HG03066 (cell line): ENCODE measurements around the gene TBCC.
"Not testable (repeated sequence)": the region's sequence is repeated elsewhere in the genome, so short reads cannot be mapped to it uniquely, and the experiment has no call there.

Experiments
- ATAC-seq: cut with Tn5 transposase; IDR thresholded peaks from one replicate; pipeline ENCODE4 v1.9.1; 2021; ENCODE audit warnings: low read depth; ENCODE audit not compliant: unreplicated experiment

The TBCC gene

DNA sequence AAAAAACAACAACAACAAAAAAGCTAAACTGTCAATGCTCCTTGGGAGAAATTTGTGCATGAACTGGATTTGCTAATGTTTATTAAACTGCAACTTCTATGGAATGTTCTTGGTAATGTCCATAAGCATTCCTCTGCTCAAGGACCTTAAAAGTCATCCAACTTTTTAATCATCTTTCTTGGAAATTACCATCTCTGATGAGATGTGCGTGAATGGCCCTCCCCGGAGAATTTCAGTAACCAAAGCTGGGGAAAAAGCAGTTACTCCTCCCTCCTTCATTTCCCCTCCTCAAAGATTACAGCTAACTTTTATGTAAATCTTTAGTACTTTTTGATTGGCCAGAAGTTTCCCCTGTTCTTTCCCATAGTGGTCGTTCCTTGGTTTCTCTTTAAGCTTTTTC lies 5.2 kb downstream of the TBCC start:
- ATAC-seq: no peak

DNA sequence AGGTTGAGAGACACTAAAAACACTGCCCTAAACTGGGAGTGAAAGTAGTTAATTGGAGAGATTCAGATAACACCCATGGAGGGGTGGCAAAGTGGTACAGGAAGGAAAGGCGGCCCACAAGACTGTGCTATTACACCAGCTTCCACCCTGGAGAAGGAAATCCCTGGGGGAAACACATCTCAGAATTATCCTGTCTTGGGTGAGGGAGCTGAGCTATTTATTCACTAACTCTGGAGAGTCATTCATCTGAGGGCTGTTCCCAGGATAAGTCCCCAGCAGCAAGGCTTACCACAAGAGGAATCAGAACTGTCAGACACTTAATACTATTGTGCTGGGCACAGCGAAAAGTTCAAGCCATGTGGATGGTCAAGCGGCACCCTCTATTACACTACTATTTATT lies 9.9 kb downstream of the TBCC start:
- no peak for ATAC-seq

DNA sequence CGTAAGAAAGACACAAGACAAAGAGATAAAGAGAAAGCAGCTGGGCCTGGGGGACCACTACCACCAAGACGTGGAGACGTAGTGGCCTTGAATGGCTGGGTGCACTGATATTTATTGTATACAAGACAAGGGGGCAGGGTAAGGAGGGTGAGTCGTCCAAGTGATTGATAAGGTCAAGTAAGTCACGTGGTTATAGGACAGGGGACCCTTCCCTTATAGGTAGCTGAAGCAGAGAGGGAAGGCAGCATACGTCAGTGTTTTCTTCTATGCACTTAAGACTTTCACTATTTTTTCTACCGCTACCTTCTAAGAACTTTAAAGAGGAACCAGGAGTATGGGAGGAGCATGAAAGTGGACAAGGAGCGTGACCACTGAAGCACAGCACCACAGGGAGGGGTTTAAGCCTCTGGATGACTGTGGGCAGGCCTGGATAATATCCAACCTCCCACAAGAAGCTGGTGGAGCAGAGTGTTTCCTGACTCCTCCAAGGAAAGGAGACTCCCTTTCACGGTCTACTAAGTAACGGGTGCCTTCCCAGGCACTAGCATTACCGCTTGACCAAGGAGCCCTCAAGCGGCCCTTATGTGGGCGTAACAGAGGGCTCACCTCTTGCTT lies 11.9 kb downstream of the TBCC start:
- not testable (repeated sequence) for ATAC-seq

DNA sequence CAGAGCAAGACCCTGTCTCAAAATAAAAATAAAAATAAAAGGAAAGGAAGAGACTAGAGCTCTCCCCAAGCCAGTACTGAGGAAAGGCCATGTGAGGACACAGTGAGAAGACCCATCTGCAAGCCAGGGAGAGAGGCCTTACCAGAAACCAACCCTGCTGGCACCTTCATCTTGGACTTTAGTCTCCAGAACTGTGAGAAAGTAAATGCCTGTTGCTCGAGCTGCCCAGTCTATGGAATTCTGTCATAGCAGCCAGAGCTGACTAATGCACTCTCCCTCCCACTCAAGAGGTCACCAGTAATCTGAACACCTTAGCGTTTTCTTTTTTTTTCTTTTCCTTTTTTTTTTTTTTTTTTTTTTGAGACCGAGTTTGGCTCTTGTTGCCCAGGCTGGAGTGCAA lies 16.2 kb downstream of the TBCC start:
- ATAC-seq: no peak

DNA sequence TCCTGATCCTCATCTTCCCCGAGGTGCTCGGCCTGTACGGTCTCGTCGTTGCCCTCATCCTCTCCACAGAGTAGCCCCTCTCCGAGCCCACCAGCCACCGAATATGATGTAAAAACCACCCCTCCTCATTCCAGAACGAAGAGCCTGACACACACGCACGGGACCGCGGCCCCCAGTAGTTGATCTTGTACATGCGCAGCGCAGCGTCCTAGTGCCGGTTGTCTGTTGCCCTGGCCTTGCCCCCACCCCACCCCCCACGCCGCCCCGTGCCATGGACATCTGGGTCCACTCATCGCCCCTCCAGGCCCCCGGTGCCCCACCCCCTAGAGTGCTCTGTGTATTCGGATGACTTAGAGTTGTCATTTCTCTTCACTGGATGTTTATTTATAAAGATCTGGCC lies 18.3 kb downstream of the TBCC start:
- ATAC-seq: no peak

DNA sequence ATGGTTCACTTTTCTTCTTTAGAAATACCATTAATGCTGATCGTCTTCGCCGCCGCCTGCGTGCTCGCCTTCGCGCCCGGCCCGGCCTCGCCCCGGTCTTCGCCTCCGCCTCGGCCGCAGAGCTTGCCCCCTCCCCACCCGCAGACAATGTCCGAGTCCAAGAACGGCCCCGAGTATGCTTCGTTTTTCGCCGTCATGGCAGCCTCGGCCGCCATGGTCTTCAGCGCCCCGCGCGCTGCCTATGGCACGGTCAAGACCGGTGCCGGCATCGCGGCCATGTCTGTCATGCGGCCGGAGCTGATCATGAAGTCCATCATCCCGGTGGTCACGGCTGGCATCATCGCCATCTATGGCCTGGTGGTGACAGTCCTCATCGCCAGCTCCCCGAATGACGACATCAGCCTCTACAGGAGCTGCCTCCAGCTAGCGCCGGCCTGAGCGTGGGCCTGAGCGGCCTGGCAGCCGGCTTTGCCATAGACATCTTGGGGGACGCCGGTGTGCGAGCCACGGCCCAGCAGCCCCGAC lies 18.8 kb downstream of the TBCC start:
- no peak for ATAC-seq

DNA sequence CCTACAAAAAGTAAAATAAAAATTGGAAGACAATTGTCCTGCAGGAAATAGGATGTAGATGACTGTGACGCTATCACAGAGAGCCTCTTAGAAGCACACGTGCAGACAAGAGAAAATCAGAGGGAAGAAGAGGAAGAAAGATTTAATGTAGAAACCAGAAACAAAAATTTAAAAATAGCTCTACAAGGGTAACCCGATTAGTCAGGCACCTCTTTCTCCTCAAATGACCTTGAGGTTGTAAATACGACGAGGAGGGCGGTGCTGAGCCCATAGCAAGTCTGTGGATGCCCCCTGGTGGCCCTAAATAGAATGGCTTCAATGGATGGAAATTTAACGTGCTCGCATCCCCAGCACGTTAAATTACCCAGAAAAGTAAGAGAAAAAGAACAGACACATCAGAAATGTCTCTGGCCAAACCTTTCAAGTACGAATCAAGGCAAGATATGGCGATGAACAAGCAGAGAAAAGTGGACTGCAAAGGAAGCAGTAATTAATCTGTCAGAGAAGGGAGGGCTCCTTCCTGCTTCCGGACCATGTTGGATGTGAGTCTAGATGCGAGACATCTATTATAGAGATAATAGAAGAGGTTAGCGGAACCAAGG lies 19.3 kb downstream of the TBCC start:
- peak; percentile 58 for ATAC-seq

DNA sequence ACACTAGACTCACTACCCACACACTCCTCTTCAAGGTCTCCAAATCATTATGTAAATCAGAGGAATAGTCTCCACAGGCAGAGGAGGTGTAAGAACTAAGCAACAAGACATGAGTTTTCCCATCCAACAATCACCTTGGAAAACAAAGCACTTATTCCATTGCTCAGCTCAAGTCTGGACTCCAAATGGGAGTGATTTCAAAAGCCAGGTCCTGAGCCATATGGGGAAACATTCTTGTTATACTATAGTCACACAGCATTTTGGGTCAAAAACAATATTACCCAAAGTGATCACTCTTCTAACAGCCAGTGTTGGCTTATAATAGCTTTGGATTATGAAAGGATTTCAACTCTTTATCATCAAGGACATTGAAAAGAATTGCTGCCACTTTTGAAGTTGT lies 19.9 kb downstream of the TBCC start:
- ATAC-seq: no peak

DNA sequence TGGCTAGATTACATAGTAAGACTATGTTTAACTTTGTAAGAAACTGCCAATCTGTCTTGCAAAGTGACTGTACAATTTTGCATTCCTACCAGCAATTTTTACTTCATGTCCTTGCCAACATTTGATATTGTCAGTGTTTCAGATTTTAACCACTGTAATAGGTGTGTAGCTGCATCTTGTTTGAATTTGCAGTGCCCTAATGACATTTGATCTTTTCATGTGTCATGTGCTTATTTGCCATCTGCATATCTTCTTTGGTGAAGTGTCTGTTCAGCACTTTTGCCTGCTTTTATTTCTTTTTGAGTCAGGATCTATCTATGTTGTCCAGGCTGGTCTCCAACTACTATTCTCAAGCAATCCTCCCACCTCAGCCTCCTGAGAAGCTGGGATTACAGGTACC lies 21.1 kb downstream of the TBCC start:
- ATAC-seq: no peak

DNA sequence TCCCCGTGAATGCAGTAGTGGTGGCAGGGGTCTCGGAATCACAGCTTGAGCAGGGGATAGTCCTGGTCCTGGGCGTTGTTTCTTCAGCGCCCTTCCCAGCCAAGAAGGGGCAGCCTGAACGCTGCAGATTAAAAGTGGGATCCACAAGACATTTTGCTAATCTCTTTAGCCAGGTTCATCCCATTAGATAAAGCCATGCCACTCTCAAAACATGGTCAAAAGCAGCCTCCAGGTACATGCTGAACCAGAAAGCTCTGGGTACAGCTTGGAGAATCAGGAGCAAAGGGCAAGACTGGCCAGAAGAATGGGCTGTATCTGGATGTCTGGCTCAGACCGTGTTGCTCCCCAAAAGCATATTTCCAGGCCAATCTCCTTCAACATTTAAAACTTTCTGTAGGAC lies 23.4 kb downstream of the TBCC start, which contains the start of gene PRPH2:
PRPH2 (minus strand) TSS at position 101 of the 400 bp plus-strand sequence. CDS start 263 bp downstream, outside the sequence.
- no peak for ATAC-seq

DNA sequence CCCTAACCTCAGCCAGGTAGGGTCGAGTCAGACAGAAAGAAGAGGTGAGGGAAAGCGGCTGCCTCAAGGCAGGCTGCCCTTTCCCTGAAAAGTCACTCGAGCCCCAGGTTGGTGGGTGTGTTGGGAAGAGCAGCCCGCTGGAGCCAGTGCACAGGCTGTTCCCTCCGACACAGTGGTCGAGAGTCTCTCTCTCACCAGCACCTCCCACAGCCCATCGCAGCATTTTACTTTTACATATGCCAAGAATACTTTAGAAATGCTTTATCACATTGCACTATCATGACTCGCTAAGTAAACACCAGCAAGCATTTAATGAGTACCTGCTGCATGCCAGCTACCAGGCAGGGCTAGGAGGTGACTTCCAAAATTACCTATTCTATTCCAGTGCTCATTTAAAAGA lies 25.2 kb downstream of the TBCC start:
- ATAC-seq: no peak

DNA sequence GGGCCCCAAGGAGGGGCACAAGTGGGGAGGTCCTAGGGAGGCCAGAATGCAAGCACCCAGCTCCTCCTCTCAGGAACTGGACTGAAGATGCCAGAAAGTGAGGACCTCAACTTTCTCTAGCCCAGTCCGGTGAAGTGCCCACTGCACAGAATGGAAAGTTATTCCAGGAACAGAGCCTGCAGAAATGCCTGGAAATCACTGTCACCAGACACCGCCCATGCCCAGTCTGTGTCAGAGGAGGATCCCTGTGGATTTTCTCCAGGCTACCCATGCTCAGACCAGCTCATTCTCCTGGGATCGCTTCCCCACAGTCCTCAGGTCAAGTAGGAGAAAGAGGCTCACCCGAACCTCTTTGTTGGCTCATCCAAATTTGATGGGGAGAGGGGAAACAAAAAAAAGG lies 30.0 kb downstream of the TBCC start:
- no peak for ATAC-seq

DNA sequence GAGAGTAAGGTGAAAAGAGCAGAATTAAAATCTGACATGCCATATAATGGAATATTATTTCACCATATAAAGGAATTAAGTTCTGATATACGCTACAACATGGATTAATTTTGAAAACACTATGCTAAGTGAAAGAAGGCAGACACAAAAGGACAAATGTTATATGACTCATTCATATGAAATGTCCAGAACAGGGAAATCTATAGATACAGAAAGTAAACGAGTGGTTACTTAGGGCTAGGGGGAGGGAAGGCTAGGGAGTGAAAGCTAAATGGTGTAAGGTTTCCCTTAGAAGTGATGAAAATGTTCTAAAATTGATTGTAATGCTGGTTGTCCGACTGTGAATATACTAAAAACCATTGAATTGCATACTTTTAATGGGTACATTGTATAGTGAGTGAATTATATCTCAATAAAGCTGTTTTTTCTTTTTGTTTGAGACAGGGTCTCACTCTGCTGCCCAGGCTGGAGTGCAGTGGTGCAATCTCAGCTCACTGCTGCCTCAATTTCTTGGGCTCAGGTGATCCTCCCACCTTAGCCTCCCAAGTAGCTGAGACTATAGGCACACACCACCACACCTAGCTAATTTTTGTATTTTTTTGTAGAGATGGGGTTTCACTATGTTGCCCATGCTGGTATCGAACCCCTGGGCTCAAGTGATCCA lies 31.7 kb downstream of the TBCC start:
- ATAC-seq: no peak

DNA sequence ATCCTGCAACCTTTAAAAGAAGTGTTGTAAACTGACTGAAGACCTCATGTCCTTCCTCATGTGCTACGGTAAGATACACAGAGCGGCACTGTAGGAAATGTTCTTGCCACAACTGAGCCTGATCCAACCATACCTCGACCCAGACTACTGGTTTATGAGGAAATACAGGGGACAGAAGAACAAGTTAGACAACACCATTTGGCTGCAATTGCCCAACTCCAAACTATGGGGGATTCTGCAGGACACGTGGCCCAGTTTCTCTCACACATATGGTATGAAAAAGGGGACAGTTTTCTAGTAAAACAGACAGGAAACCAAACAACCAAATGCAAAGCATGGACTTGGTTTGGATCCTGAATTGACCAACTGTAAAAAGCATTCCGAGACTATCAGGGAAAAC lies 34.0 kb downstream of the TBCC start:
- ATAC-seq: no peak

DNA sequence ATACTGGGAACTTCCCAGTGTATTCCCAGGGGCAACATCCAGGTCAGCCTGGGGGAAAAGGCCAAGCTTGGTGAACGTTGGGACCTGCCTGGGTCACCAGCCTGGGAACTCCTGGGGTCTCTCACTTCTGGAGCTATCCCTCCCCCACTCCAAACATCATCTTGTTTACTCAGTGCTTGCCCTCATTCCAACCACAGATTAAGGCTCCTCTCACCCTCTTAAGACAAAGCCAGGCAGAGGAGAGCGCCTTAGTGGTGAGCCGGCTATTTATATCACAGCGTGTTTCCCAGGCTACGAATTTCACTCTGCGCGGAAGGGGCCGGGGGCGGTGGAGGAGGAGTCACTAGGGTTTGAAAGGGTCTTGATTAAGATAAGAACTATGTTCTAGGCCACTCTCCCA lies 35.6 kb downstream of the TBCC start:
- ATAC-seq: no peak

DNA sequence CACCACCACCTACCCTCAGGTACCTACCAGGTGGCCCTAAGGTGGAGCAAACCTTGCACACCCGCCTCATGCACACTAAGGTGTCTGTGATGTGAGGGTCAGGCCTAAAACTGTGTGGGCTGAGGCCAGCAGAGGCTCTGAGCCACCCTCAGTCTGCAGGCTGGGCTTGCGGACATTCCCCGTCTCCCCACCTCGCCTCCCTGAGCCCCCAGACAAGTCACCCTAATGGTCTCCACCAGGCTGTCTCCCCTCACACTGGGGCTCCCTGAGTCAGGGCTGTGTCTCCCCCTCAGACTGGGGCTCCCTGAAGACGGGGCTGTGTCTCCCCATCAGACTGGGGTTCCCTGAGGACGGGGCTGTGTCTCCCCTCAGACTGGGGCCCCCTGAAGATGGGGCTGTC lies 36.0 kb downstream of the TBCC start:
- no peak for ATAC-seq

DNA sequence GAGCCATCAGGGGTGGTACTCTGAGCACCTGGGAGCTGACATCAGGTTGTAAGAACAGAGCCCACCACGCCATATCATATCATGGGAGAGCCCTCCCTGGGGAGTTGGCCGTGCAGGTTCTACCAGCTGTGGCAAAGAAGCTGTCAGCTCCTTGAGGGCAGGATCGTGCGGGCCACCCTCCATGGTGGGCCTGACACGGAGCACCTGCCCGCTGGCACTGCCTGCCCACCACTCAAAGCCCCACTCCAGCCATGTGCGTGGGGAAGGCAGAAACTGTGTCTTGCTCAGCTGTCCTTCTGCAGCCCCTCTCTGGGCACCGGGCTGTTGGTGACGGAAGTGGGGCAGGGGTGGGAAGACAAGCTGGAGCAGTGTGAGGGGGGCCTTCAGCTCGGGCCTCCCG lies 37.8 kb downstream of the TBCC start:
- ATAC-seq: no peak

DNA sequence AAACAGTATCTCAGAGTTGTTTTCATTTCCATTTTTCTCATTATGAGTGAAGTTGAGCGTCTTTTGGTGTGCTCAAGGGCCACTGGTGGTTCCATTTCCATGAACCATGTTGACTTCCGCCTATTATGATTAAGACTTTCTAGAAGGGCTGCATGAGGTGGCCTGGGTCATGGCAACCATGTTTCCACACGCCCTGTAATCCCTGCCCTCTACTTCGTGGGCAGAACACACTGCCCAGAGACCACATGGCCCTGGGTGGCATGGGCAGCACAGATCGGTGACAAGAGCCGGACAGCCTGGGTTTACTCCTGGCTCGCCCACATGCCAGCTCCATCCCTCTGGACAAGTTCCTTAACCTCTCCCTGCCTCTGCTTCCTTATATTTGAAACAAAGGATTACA lies 38.3 kb downstream of the TBCC start:
- no peak for ATAC-seq

DNA sequence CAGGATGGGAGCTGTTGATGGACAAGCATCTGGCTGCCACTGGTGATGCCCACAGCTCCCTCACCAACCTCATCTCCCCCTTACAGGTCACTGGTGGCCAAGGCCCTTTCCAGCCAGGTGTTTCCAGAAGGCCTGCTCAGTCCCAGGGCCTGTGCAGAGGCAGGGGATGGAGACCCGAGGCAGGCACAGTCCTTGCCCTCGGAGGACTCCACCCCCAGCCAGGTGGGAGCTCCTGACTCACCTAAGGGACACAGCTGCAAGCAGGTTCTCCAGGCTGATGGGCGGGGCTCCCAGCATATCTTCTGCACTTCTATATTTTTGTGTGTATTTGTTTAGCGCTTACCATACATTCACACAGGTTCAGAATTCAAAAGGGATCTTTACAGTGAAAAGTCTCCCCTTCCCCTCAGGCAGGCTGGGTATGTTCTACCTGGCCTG lies 40.9 kb downstream of the TBCC start:
- ATAC-seq: no peak

DNA sequence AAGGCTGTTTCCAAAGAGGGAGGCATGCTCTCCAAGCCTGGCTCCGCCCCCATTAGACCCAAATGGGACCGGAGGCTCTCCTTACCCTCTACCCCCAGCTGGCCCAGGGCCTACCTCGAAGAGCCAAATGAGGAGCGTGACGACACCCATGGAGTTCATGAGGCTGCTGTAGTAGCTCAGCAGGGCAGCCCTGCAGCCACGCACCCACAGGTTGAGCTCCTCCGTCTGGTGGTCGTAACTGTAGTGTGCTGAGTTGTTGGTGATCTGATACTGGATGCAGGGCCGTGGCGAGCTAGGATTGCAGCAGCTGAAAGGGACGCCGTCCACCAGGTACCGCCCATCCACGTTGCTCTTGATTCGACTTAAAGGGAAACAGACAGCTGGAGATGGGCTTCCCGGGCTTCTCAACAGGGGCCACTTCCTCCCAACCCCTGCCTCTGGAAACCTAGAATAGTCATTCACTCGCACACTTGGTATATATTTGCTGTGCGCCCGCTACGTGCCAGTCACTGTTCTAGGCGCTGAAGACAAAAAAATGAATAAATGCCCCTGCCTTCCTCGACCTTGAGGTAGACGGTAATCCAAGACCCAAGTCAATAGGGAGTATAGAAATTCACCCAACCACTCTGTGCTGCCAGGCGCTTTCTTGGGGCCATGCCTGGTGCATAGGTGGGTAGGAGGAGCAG lies 41.5 kb downstream of the TBCC start:
- ATAC-seq: no peak

DNA sequence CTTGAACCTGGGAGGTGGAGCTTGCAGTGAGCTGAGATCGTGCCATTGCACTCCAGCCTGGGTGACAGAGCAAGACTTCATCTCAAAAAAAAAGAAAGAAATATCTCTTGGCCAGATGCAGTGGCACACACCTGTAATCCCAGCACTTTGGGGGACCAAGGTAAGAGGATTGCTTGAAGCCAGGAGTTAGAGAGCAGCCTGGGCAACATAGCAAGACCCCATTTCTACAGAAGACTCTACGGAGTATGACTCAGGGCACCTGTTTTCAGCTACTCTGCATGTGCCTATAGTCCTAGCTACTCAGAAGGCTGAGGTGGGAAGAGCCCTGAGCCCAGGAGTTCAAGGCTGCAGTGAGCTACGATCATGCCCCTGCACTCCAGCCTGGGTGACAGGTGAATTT lies 43.1 kb downstream of the TBCC start:
- ATAC-seq: not testable (repeated sequence)
